H1 (cell line): Measurements from ENCODE around the gene CADPS.

Experiments
- CREB1 ChIP-seq: IDR thresholded peaks from 2 replicates; pipeline ENCODE4 v1.6.1; 2012; ENCODE audit warnings: inconsistent platforms
- EP300 ChIP-seq, 2 experiments: IDR thresholded peaks; 1 replicate in 1 of 2; 2 replicates in 1 of 2; pipeline ENCODE4 v1.6.1; 2011 to 2012; ENCODE audit warnings: low read depth in 2 of 2, low read length in 2 of 2, mild to moderate bottlenecking in 2 of 2, borderline replicate concordance in 1 of 2, inconsistent platforms in 1 of 2, moderate library complexity in 1 of 2
- EZH2 ChIP-seq: fragments of 200-600 bp; sonication (generic); IDR thresholded peaks from 2 replicates; pipeline ENCODE4 v1.7.1; 2012; ENCODE audit warnings: low read depth, mild to moderate bottlenecking, moderate library complexity, low read length, inconsistent platforms; ENCODE audit not compliant: severe bottlenecking
- FOSL1 ChIP-seq: IDR thresholded peaks from 2 replicates; pipeline ENCODE4 v1.6.1; 2011; ENCODE audit warnings: mild to moderate bottlenecking, low read depth, low read length, moderate library complexity; ENCODE audit not compliant: insufficient read depth
- POLR2AphosphoS5 ChIP-seq: IDR thresholded peaks from 2 replicates; pipeline ENCODE4 v1.6.1; 2011; ENCODE audit warnings: low read depth, low read length
- RNF2 ChIP-seq: fragments of 200-900, 300-1000 bp; sonication (generic); IDR thresholded peaks from 2 replicates; pipeline ENCODE4 v1.7.1; 2016; ENCODE audit warnings: borderline replicate concordance, low read depth, mild to moderate bottlenecking, antibody characterized with exemption, low read length; ENCODE audit not compliant: poor library complexity, severe bottlenecking; ENCODE audit errors: missing control alignments
- SIX5 ChIP-seq: IDR thresholded peaks from 2 replicates; pipeline ENCODE4 v1.6.1; 2011; ENCODE audit warnings: mild to moderate bottlenecking, low read depth, low read length
- SP2 ChIP-seq: IDR thresholded peaks from 2 replicates; pipeline ENCODE4 v1.6.1; 2012; ENCODE audit warnings: mild to moderate bottlenecking, low read length, inconsistent platforms
- SRF ChIP-seq: IDR thresholded peaks from 2 replicates; pipeline ENCODE4 v1.6.1; 2011; ENCODE audit warnings: mild to moderate bottlenecking, low read depth, low read length, moderate library complexity
- TEAD4 ChIP-seq: IDR thresholded peaks from 2 replicates; pipeline ENCODE4 v1.6.1; 2012; ENCODE audit warnings: low read depth, low read length, inconsistent platforms, mixed read lengths
- TF ChIP-seq, protein P1 (sequence below), 3 experiments: IDR thresholded peaks; 1 replicate in 2 of 3; 2 replicates in 1 of 3; pipeline versions ENCODE4 v1.5.1 to v1.6.1; 2011; ENCODE audit warnings: low read length in 3 of 3, mild to moderate bottlenecking in 3 of 3, inconsistent platforms in 2 of 3, low read depth in 1 of 3, moderate library complexity in 1 of 3; ENCODE audit not compliant: insufficient read depth in 1 of 3; ENCODE audit errors: control extremely low read depth in 1 of 3

DNA sequence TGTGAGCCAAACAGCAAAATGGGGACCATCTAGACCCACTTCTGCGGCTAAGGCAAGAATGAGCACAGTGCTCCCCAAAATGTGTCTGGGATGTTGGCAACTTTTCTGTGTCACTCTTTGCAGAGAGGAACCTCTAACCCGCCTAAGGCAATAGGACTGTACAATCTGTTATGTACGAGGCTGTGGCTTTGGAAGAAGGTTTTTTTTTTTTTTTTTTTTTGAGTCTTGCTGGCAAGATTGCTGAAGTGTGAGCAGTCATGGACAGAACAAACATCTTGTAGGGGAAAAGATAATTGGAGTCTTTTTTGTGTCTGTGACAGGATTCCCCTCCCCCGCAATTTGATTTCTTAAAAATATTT is 509.1 kb downstream of the CADPS start:
- no peak for TF ChIP-seq CREB1
- no peak for TF ChIP-seq FOSL1
- no peak for TF ChIP-seq SP2
- peak; percentile 58 for TF ChIP-seq RNF2
- no peak for TF ChIP-seq EZH2
- TF ChIP-seq, protein P1, sequence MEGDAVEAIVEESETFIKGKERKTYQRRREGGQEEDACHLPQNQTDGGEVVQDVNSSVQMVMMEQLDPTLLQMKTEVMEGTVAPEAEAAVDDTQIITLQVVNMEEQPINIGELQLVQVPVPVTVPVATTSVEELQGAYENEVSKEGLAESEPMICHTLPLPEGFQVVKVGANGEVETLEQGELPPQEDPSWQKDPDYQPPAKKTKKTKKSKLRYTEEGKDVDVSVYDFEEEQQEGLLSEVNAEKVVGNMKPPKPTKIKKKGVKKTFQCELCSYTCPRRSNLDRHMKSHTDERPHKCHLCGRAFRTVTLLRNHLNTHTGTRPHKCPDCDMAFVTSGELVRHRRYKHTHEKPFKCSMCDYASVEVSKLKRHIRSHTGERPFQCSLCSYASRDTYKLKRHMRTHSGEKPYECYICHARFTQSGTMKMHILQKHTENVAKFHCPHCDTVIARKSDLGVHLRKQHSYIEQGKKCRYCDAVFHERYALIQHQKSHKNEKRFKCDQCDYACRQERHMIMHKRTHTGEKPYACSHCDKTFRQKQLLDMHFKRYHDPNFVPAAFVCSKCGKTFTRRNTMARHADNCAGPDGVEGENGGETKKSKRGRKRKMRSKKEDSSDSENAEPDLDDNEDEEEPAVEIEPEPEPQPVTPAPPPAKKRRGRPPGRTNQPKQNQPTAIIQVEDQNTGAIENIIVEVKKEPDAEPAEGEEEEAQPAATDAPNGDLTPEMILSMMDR (IDR thresholded peaks at IDR 0.05; ENCODE audit: control extremely low read depth in 1 of 3, insufficient read depth in 1 of 3, low read depth in 1 of 3, low read length in 3 of 3) = no peak
- TF ChIP-seq TEAD4 = no peak
- TF ChIP-seq SIX5 = no peak
- TF ChIP-seq POLR2AphosphoS5 = no peak
- TF ChIP-seq EP300 (IDR thresholded peaks at IDR 0.05; ENCODE audit: borderline replicate concordance in 1 of 2, low read depth in 2 of 2, low read length in 2 of 2) = no peak
- TF ChIP-seq SRF = no peak
